Islet precursor cell (in vitro differentiated cells): ENCODE data around the gene CPSF6.
"Not testable (repeated sequence)": the region's sequence is repeated elsewhere in the genome, so short reads cannot be mapped to it uniquely, and the experiment has no call there.

ENCODE experiments used
- DNase-seq: peaks from one replicate; pipeline ENCODE4 v3.0.0-alpha.2; 2018

The CPSF6 gene

DNA sequence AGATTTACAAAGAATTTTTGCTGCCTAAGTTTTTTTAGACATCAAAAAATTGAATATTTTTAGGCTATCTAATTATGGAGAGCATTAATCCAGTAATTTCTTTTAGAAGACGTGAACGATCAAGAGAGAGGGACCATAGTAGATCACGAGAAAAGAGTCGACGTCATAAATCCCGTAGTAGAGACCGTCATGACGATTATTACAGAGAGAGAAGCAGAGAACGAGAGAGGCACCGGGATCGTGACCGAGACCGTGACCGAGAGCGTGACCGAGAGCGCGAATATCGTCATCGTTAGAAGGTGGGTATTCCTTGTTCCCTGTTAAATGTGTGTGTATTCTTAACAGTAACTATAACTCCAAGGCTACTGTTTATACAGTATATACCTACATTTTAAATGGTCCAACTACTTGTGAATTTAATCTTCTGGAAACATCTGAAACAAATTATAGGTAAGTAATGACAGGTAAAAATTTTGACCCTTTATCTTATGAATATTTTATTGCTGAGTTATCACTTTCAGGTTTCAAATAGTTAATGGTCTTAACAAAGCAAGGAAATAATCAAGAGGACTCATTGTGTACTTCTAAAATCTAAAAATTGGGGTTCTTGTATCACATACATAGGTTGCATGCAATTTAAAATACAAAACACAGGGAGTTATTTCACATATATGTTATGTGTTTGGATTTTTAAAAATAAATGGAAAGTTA, 23.1 kb downstream of the CPSF6 start:
- no peak for DNase-seq

- DNase-seq, result no peak
Measured at GRCh38 chr12:69265205-69265604, 25.8 kb downstream of the CPSF6 start.

DNA sequence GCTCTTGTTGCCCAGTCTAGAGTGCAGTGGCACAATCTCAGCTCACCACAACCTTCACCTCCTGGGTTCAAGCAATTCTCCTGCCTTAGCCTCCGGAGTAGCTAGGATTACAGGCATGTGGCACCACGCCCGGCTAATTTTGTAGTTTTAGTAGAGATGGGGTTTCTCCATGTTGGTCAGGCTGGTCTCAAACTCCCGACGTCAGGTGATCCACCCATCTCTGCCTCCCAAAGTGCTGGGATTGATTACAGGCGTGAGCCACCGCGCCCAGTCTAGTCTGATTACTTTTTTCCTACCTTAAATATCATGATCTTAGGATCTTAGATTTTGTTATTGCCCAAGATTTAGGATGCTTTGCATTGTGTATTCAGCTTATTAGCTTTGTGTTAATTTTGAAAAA, 26.3 kb downstream of the CPSF6 start:
- DNase-seq, result not testable (repeated sequence)

GRCh38 chr12:69266036-69266635, 26.8 kb downstream of the CPSF6 start:
- DNase-seq, result no peak

- no peak for DNase-seq
Measured at GRCh38 chr12:69269736-69270135, 30.4 kb downstream of the CPSF6 start.

DNA sequence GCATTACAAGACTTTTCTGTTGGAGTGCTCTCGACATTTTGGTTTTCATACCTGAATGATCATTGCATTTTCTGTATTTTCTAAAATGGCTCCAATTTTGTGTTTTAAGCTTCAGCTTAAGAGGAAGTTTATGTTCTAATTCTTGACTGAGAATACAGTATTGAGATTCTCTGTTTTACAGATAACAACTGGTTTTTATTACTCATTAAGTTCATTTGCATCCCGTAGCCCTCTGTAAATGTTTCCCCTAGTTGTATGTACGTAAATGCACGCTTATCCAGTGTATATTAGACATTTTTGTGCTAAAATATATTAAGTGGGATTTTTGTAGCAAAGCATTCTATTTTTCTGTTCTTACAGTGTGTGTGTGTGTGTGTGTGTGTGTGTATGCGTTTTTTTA, 33.1 kb downstream of the CPSF6 start:
- DNase-seq, result no peak

GRCh38 chr12:69274861-69275260, 35.5 kb downstream of the CPSF6 start:
- DNase-seq, result no peak

GRCh38 chr12:69275471-69275891, 36.1 kb downstream of the CPSF6 start:
- no peak for DNase-seq

DNA sequence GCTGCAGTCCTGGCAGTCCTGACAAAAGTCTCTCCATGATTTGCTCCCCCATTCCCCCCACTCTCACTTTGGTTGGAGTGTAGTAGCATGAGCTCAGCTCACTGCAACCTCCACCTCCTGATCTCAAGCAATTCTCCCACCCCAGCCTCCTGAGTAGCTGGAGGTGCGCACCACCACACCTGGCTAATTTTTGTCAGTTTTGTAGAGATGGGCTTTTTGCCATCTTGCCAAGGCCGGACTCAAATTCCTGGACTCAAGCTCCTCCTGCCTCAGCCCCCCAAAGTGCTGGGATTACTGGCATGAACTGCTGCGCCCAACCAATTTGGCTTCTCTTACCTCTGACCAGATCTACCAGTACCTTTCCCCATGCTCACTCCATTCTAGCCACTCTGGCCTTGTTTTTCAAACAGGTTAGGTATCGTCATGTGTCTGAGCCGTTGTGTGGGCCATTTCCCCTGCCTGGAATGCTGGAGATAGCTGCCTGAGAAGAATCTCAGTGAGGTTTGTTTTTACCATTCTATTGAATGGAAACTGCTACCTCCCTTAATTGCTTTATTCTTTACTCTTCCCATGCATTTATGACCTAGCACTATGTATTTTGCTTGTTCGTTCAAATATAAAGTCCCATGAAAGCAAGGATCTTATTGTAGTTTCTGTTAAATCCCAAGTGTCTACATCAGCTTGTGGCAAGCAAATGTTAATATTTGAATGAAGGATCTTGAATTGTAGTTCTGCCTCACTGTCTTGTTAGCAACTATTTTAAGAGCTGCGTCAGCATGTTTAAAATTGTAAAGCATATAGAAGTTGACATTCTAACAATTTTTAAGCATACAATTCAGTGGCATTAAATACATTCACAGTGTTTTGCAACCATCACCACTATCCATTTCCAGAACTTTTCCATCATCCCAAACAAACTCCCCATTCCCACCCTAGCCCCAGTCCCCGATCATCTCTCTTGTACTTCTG, 39.7 kb downstream of the CPSF6 start:
- DNase-seq, result no peak

DNA sequence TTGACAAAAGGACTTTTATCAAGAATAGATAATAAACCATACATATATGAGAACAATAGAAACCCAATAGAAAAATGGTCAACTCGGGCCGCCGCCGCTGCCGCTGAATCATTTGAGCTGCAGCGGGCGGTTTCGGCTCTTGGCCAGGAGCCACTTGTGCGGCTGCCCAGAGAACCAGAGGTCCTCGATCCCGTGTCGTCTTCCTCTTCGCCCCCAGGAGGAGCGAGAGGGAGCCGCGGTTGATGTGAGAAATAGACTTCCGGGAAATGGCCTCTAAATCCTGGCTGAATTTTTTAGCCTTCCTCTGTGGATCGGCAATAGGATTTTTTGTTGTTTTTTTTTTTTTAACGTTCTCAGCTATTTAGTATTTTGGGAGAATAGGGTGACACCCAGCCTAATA, 44.8 kb downstream of the CPSF6 start:
- peak; percentile 85 for DNase-seq

GRCh38 chr12:69287556-69287955, 48.2 kb downstream of the CPSF6 start:
- DNase-seq, result no peak

DNA sequence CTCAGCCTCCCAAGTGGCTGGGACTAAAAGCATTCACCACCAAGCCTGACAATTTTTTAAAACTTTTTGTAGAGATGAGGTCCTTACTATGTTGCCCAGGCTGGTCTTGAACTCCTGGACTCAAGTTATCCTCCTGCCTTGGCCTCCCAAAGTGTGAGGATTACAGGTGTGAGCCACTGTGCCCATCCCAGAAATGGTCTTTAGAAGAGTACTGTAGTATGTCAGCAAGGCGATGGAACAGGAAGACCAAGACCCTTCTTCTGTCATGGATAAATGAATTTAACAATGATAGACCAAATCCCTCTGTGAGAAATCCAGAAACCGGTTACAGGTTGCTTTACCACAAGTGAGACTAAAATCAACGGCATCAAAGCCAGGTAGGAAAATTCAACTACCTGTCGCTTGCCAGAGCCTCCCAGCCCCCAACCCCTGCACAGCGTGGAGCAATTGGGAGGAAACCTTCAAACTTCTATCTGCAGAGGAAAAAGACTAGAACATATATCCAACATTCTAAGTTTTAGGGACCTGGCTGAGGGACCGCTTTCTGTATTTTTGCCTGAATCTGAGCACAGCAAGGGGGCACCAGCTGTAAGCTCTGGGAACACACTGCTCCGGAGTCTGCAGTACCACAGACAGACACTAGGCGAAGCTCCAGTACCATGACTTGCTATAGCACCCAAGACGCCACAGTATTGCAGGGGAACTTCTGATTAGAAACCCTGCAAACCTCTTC, 51.3 kb downstream of the CPSF6 start:
- peak; percentile 95 for DNase-seq

DNA sequence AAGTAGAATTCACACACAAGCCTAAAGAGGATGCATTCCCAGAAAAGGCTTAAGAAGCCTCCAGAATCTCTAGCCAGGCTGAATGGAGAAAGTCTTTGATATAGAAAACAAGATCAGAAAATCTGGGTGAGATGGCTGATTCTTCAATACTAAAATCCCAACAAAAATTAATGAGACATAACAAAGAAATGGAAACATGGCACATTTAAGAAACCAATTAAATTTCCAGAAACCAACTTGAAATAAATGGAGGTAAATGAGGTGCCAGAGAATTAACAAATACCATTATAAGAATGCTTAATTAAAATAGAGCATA, 51.9 kb downstream of the CPSF6 start:
- DNase-seq, result no peak

GRCh38 chr12:69298133-69298532, 58.8 kb downstream of the CPSF6 start:
- no peak for DNase-seq

GRCh38 chr12:69298947-69299346, 59.6 kb downstream of the CPSF6 start:
- DNase-seq, result no peak

GRCh38 chr12:69304284-69304683, 64.9 kb downstream of the CPSF6 start:
- DNase-seq, result no peak

GRCh38 chr12:69309461-69309860, 70.1 kb downstream of the CPSF6 start:
- no peak for DNase-seq

- no peak for DNase-seq
Measured at GRCh38 chr12:69313209-69313608, 73.8 kb downstream of the CPSF6 start.

DNA sequence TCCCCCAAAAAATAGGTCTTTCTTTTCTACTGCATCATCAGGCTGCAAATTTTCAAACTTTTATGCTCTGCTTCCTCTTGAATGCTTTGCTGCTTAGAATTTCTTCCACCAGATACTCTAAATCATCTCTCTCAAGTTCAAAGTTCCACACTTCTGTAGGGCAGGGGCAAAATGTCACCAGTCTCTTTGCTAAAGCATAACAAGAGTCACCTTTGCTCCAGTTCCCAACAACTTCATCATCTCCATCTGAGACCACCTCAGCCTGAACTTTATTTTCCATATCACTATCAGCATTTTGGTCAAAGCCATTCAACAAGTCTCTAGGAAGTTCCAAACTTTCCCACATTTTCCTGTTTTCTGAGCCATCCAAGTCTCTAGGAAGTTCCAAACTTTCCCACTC, 77.4 kb downstream of the CPSF6 start:
- not testable (repeated sequence) for DNase-seq

DNA sequence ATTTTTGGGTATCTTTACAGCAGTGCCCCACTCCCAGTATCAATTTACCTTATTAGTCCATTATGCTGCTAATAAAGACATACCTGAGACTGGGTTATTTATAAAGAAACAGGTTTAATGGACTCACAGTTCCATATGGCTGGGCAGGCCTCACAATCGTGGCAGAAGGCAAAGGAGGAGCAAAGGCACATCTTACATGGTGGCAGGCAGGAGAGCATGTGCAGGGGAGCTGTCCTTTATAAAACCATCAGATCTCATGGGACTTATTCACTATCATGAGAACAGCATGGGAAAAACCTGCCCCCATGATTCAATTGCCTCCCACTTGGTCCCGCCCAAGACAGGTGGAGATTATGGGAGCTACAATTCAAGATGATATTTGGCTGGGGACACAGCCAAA, 77.9 kb downstream of the CPSF6 start:
- DNase-seq, result not testable (repeated sequence)

GRCh38 chr12:69318225-69318624, 78.9 kb downstream of the CPSF6 start:
- no peak for DNase-seq

- no peak for DNase-seq
Measured at GRCh38 chr12:69321351-69321750, 82.0 kb downstream of the CPSF6 start.
